Activated naive CD8-positive, alpha-beta T cell treated with anti-CD3 and anti-CD28 coated beads for 36 hours (primary cell): ENCODE results near the gene ACOT7. TPM values are rescaled to one million over a fixed set of nuclear protein-coding genes. Genes with fewer than 3 reads are reported as not detected.

Experiments
- DNase-seq: peaks from one replicate; pipeline ENCODE4 v3.0.0; 2021
- H3K27ac Mint-ChIP-seq: one replicate; pipeline ENCODE4 v1.8.0; 2022; ENCODE audit warnings: mild to moderate bottlenecking, moderate library complexity, mixed read lengths
- H3K27me3 Mint-ChIP-seq: one replicate; pipeline ENCODE4 v1.8.0; 2022; ENCODE audit warnings: mild to moderate bottlenecking, mixed read lengths
- H3K36me3 Mint-ChIP-seq: one replicate; pipeline ENCODE4 v1.8.0; 2021; ENCODE audit warnings: mild to moderate bottlenecking, mixed read lengths
- H3K4me1 Mint-ChIP-seq: one replicate; pipeline ENCODE4 v1.8.0; 2021; ENCODE audit warnings: mixed read lengths
- H3K4me3 Mint-ChIP-seq: one replicate; pipeline ENCODE4 v1.8.0; 2022; ENCODE audit warnings: mild to moderate bottlenecking, moderate library complexity, mixed read lengths
- H3K9me3 Mint-ChIP-seq: one replicate; pipeline ENCODE4 v1.8.0; 2022; ENCODE audit warnings: mixed read lengths
- total RNA-seq, 2 experiments: library from RNA; stranded (reverse); gene quantifications; one replicate each; pipeline ENCODE4 v1.2.3, GENCODE V29; 2021

Gene ACOT7
- total RNA-seq, 2 experiments from 2014 or later, result 80.8 to 86.2 TPM

- DNase-seq, result no peak
- H3K4me1 Mint-ChIP-seq, result no peaks in the 10 kb centered on the region
- no peaks in the 10 kb centered on the region for H3K9me3 Mint-ChIP-seq
- H3K27me3 Mint-ChIP-seq, result no peaks in the 10 kb centered on the region
- H3K36me3 Mint-ChIP-seq, result peaks cover 8% of the 10 kb centered on the region
- no peak overlapping the region for H3K4me3 Mint-ChIP-seq
- no peak overlapping the region for H3K27ac Mint-ChIP-seq
Measured at GRCh38 chr1:6334261-6334993, 59.1 kb downstream of the ACOT7 start.

DNA sequence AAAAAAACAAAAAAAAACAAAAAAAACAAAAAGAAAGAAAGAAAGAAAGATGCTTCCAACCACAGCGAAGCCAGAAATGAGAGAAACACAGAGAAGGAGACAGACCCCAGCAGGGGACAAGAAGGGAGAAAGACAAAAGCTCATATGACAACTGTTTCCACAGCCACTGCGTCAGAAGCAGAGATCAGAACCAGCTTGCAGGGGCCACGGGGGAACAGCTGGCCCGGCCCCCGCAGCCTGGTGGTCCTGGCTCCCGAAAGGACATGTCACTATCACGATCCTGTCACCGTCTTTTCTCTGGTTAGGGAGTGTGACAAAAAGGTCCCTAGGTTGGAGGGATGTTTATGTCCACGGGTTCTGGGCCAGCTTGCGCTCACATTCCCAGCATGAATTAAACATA, 60.7 kb downstream of the ACOT7 start:
- no peaks in the 10 kb centered on the region for H3K27me3 Mint-ChIP-seq

GRCh38 chr1:6331543-6332273, 61.9 kb downstream of the ACOT7 start:
- Mint-ChIP-seq H3K4me1 (no peaks in the 10 kb centered on the region), H3K27me3 (no peaks in the 10 kb centered on the region), H3K36me3 (peaks cover 8% of the 10 kb centered on the region), H3K27ac (no peak overlapping the region), H3K9me3 (no peaks in the 10 kb centered on the region), H3K4me3 (no peak overlapping the region)
- DNase-seq, result no peak

More for the DNA sequence above, 60.7 kb downstream of the ACOT7 start:
- H3K27ac Mint-ChIP-seq, result no peak overlapping the region
- peaks cover 10% of the 10 kb centered on the region for H3K36me3 Mint-ChIP-seq
- no peaks in the 10 kb centered on the region for H3K9me3 Mint-ChIP-seq
- DNase-seq, result no peak
- no peaks in the 10 kb centered on the region for H3K4me1 Mint-ChIP-seq
- H3K4me3 Mint-ChIP-seq, result no peak overlapping the region

DNA sequence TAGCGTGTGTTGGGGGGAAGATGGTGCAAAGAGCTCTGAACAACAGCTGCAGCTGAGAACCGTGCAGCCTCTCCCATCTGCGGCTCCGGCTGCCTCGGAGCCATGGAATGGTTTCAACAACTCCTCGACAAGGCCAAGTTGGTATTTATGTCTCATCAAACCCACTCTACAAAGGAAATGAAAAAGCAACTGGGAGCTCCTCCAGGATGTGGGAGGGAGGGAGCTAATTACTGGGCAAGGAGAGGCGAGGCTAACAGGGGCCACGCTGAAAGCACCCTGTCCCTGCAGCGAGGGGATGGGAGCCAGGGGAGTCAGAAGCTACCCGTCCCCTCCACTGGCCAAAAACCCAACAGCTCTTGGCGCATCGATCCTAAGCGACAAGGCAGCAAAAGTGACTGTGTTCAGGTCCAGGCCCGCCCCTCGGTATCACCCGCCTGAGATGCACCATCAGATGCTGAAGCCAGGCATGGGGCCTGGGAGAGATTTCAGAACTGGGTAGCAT, 63.1 kb downstream of the ACOT7 start:
- Mint-ChIP-seq H3K27ac (no peak overlapping the region), H3K4me1 (no peaks in the 10 kb centered on the region), H3K36me3 (peaks cover 10% of the 10 kb centered on the region), H3K9me3 (no peaks in the 10 kb centered on the region), H3K4me3 (no peak overlapping the region), H3K27me3 (no peaks in the 10 kb centered on the region)
- no peak for DNase-seq

DNA sequence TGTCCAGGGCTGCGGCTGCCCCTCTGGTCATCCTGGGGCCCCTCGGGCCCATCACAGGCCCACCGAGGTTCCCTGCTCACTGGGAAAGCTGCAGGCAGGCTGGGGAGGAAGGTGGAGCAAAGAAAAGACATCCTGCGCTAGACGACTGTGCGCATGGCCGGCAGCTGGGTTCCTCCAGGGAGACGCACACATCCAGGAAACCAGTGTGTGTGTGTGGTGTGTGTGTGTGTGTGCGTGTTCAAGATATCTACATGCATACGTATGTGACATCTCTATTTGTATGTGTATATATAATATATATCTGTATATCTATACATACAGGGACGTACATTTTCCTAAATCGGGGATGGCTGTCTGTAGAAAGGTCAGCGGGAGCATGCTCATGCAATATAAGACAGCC, 63.7 kb downstream of the ACOT7 start:
- no peak for DNase-seq
- Mint-ChIP-seq H3K4me3 (no peak overlapping the region), H3K9me3 (no peaks in the 10 kb centered on the region), H3K27me3 (no peaks in the 10 kb centered on the region), H3K36me3 (peaks cover 10% of the 10 kb centered on the region), H3K4me1 (no peaks in the 10 kb centered on the region), H3K27ac (no peak overlapping the region)

DNA sequence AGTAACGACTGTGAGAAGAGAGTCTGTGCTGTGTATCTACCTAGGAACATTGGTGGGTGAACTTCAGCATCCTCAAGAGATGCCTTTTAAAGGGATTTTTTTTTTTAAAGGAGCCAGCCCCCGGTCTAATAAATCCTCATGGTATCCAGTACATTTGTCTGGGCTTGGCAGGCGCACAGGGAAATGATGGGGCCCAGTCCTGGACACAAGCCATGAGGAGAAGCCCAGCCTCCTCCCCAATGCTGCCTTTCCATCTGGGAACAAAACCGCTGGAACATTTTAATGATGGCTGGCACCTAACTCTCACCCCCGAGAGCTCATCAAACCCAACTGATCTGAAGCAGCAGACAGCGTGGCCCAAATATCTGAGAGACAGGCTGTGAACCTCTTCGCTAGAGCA, 64.2 kb downstream of the ACOT7 start:
- Mint-ChIP-seq H3K27ac (no peak overlapping the region), H3K4me1 (no peaks in the 10 kb centered on the region), H3K9me3 (no peaks in the 10 kb centered on the region), H3K36me3 (peaks cover 10% of the 10 kb centered on the region), H3K27me3 (no peaks in the 10 kb centered on the region), H3K4me3 (no peak overlapping the region)
- DNase-seq, result no peak

DNA sequence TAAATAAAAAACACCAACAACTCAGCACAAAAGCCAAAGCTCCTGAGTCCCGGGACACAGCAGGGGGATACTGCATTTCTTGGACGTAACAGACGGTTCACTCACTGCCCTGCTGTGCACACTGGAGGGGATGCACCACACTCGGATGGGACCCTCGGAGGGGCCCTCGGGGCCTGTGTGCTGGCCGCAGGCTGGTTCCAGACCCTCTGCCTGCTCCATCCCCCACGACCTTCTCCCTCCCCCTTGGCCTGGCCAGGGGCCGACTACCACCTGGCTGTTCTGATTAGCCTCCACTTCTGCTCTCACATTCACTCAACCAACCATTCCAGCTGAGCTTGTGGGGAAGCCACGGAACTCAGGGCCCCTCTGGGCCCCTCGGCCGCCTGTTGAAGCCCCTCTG, 64.9 kb downstream of the ACOT7 start:
- H3K27ac Mint-ChIP-seq, result no peak overlapping the region
- no peaks in the 10 kb centered on the region for H3K4me1 Mint-ChIP-seq
- no peak for DNase-seq
- H3K27me3 Mint-ChIP-seq, result no peaks in the 10 kb centered on the region
- no peaks in the 10 kb centered on the region for H3K9me3 Mint-ChIP-seq
- H3K36me3 Mint-ChIP-seq, result peaks cover 10% of the 10 kb centered on the region
- H3K4me3 Mint-ChIP-seq, result no peak overlapping the region

DNA sequence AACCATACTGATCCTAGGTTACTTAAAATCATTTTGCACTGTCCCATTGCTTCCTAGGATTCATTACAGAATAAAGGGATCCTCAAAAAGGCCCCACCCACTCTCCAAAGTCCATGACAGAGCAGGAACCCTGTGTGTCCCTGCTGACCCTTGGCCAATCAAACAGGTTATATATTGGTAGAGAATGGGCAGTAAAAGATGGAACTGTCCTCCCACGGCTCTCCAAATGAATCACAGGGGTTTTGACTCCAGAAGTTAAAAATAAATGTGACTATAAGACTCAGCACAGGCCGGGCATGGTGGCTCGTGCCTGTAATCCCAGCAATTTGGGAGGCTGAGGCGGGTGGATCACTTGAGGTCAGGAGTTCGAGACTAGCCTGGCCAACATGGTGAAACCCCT, 65.5 kb downstream of the ACOT7 start:
- H3K9me3 Mint-ChIP-seq, result no peaks in the 10 kb centered on the region
- H3K4me1 Mint-ChIP-seq, result no peaks in the 10 kb centered on the region
- no peaks in the 10 kb centered on the region for H3K27me3 Mint-ChIP-seq
- no peak overlapping the region for H3K27ac Mint-ChIP-seq
- H3K36me3 Mint-ChIP-seq, result peaks cover 10% of the 10 kb centered on the region
- no peak overlapping the region for H3K4me3 Mint-ChIP-seq
- DNase-seq, result no peak

GRCh38 chr1:6325482-6325881, 68.1 kb downstream of the ACOT7 start:
- H3K27me3 Mint-ChIP-seq, result no peaks in the 10 kb centered on the region
- DNase-seq, result no peak
- no peaks in the 10 kb centered on the region for H3K9me3 Mint-ChIP-seq
- H3K4me3 Mint-ChIP-seq, result no peak overlapping the region
- peaks cover 7% of the 10 kb centered on the region for H3K36me3 Mint-ChIP-seq
- no peaks in the 10 kb centered on the region for H3K4me1 Mint-ChIP-seq
- H3K27ac Mint-ChIP-seq, result no peak overlapping the region

- DNase-seq, result no peak
- H3K9me3 Mint-ChIP-seq, result no peaks in the 10 kb centered on the region
- no peaks in the 10 kb centered on the region for H3K27me3 Mint-ChIP-seq
- H3K4me1 Mint-ChIP-seq, result no peaks in the 10 kb centered on the region
- no peak overlapping the region for H3K27ac Mint-ChIP-seq
- peaks cover 2% of the 10 kb centered on the region for H3K36me3 Mint-ChIP-seq
- no peak overlapping the region for H3K4me3 Mint-ChIP-seq
Measured at GRCh38 chr1:6322161-6322560, 71.4 kb downstream of the ACOT7 start.

DNA sequence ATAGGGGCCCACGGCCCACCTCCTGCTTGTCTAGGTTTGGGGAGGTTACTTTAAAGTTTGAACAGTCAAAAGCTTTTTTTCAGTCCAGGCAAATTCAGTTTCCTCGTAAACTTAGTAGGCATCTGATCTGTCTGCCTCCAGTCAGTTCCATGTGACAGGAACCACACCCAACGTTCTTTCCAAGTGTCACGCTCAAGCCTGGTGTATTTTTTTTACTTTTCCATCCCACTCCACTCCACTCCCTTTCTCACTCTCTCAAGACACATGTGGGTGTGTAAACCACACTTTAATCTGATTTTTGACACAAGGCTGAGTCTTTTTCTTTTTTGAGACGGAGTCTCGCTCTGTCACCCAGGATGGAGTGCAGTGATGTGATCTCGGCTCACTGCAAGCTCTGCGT, 72.4 kb downstream of the ACOT7 start:
- H3K27me3 Mint-ChIP-seq, result no peaks in the 10 kb centered on the region
- H3K4me1 Mint-ChIP-seq, result no peaks in the 10 kb centered on the region
- no peak overlapping the region for H3K27ac Mint-ChIP-seq
- H3K4me3 Mint-ChIP-seq, result no peak overlapping the region
- no peak for DNase-seq
- no peaks in the 10 kb centered on the region for H3K36me3 Mint-ChIP-seq
- H3K9me3 Mint-ChIP-seq, result no peaks in the 10 kb centered on the region

- no peaks in the 10 kb centered on the region for H3K9me3 Mint-ChIP-seq
- H3K27ac Mint-ChIP-seq, result no peak overlapping the region
- DNase-seq, result no peak
- H3K4me1 Mint-ChIP-seq, result no peaks in the 10 kb centered on the region
- H3K36me3 Mint-ChIP-seq, result peaks cover 2% of the 10 kb centered on the region
- H3K4me3 Mint-ChIP-seq, result no peak overlapping the region
- H3K27me3 Mint-ChIP-seq, result no peaks in the 10 kb centered on the region
Measured at GRCh38 chr1:6317098-6317760, 76.3 kb downstream of the ACOT7 start.

- H3K4me3 Mint-ChIP-seq, result no peak overlapping the region
- H3K9me3 Mint-ChIP-seq, result no peaks in the 10 kb centered on the region
Measured at GRCh38 chr1:6316240-6317097, 77.1 kb downstream of the ACOT7 start.

DNA sequence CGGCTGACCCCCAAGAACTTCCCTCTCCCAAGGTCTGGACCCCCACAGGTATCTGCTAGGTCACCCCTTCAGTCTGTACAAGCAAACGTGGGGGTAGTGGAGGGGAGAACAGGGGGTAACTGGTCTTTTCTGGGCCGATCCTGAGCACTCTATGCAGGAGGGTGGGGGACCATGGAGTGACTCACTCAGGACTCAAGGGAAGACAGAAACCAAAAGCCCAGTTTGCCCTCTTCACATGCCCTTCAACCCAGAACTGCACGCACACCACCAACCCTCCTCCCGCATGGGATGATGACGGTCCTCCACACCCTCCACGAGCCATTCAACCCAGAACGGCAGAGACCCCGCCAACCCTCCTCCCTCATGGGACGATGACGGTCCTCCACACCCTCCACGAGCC, 79.1 kb downstream of the ACOT7 start:
- no peaks in the 10 kb centered on the region for H3K27me3 Mint-ChIP-seq
- peaks cover 2% of the 10 kb centered on the region for H3K36me3 Mint-ChIP-seq
- no peak for DNase-seq
- no peaks in the 10 kb centered on the region for H3K9me3 Mint-ChIP-seq
- no peaks in the 10 kb centered on the region for H3K4me1 Mint-ChIP-seq
- H3K4me3 Mint-ChIP-seq, result no peak overlapping the region
- no peak overlapping the region for H3K27ac Mint-ChIP-seq

More at GRCh38 chr1:6316240-6317097, 77.1 kb downstream of the ACOT7 start:
- H3K4me1 Mint-ChIP-seq, result no peaks in the 10 kb centered on the region
- H3K27ac Mint-ChIP-seq, result no peak overlapping the region
- no peak for DNase-seq
- H3K36me3 Mint-ChIP-seq, result peaks cover 2% of the 10 kb centered on the region
- no peaks in the 10 kb centered on the region for H3K27me3 Mint-ChIP-seq
